NCI-H2107 treated with DMSO at 0.1 percent for 48 hours (cell line): ENCODE data around the gene RAP1GAP2.
A peak's percentile ranks its signal among the peaks of the same experiment; 100 is the strongest.
"Not testable (repeated sequence)": the region's sequence is repeated elsewhere in the genome, so short reads cannot be mapped to it uniquely, and the experiment has no call there.

Source experiments
- DNase-seq: peaks from one replicate; lab custom pipeline; 2025; ENCODE audit not compliant: unreplicated experiment; lab: John Stamatoyannopoulos, UW

The RAP1GAP2 gene

GRCh38 chr17:3035256-3035967, 239.2 kb downstream of the RAP1GAP2 start:
- DNase-seq, result no peak

- no peak for DNase-seq
These were observed 239.7 kb downstream of the RAP1GAP2 start for GRCh38 chr17:3035968-3036280.

- DNase-seq, result no peak
These were observed 240.6 kb downstream of the RAP1GAP2 start for GRCh38 chr17:3036800-3037199.

GRCh38 chr17:3037259-3037658, 241.0 kb downstream of the RAP1GAP2 start:
- DNase-seq, result no peak

- DNase-seq, result no peak
These were observed 242.7 kb downstream of the RAP1GAP2 start for GRCh38 chr17:3038941-3039340.

GRCh38 chr17:3039736-3040135, 243.5 kb downstream of the RAP1GAP2 start:
- DNase-seq, result no peak

- DNase-seq, result no peak
These were observed 244.6 kb downstream of the RAP1GAP2 start for GRCh38 chr17:3040882-3041281.

- no peak for DNase-seq
These were observed 247.6 kb downstream of the RAP1GAP2 start for GRCh38 chr17:3043737-3044365.

- no peak for DNase-seq
These were observed 250.5 kb downstream of the RAP1GAP2 start for GRCh38 chr17:3046753-3047152.

- peak; percentile 70 for DNase-seq
These were observed 252.7 kb downstream of the RAP1GAP2 start for GRCh38 chr17:3048727-3049471.

GRCh38 chr17:3049705-3050295, 253.6 kb downstream of the RAP1GAP2 start:
- no peak for DNase-seq

- DNase-seq, result not testable (repeated sequence)
These were observed 258.6 kb downstream of the RAP1GAP2 start for GRCh38 chr17:3054868-3055267.

- DNase-seq, result not testable (repeated sequence)
These were observed 266.7 kb downstream of the RAP1GAP2 start for GRCh38 chr17:3062824-3063377.

- not testable (repeated sequence) for DNase-seq
These were observed 267.3 kb downstream of the RAP1GAP2 start, which contains the start of gene OR1D5 for GRCh38 chr17:3063507-3063906. OR1D5 (minus strand) TSS chr17:3063607; CDS start chr17:3063607, 0 bp downstream.

GRCh38 chr17:3065192-3065591, 269.0 kb downstream of the RAP1GAP2 start:
- DNase-seq, result not testable (repeated sequence)

- not testable (repeated sequence) for DNase-seq
These were observed 277.6 kb downstream of the RAP1GAP2 start for GRCh38 chr17:3073850-3074249.
